ENCODE data around the gene PXN.
"Not testable (repeated sequence)": the region's sequence is repeated elsewhere in the genome, so short reads cannot be mapped to it uniquely, and the experiment has no call there.

The PXN gene

GRCh38 chr12:120209851-120210250 is 55.7 kb downstream of the PXN start:
- H3K27me3 Mint-ChIP-seq = no peaks in the 10 kb centered on the region
- no peak overlapping the region for H3K4me3 Mint-ChIP-seq
- no peak overlapping the region for H3K27ac Mint-ChIP-seq
- CTCF ChIA-PET = interaction anchor here (0.7 to 1.6 kb wide), 2 partner anchors 9 to 12 kb away, joined by 4 to 5 read pairs; partner anchors contain the start of gene RPLP0
- H3K36me3 Mint-ChIP-seq = peaks cover 37% of the 10 kb centered on the region
- no peak for DNase-seq
- H3K9me3 Mint-ChIP-seq = no peaks in the 10 kb centered on the region
- no peaks in the 10 kb centered on the region for H3K4me1 Mint-ChIP-seq

GRCh38 chr12:120207227-120207626 is 58.3 kb downstream of the PXN start:
- CTCF ChIA-PET = interaction anchor here (7.1 kb wide), 1 partner anchor 20 kb away, joined by 39 read pairs; no protein-coding TSS in a partner anchor
- H3K36me3 Mint-ChIP-seq = peaks cover 24% of the 10 kb centered on the region
- H3K27me3 Mint-ChIP-seq = no peaks in the 10 kb centered on the region
- H3K9me3 Mint-ChIP-seq = no peaks in the 10 kb centered on the region
- no peak overlapping the region for H3K27ac Mint-ChIP-seq
- peaks cover 5% of the 10 kb centered on the region for H3K4me1 Mint-ChIP-seq
- no peak overlapping the region for H3K4me3 Mint-ChIP-seq
- no peak for DNase-seq

- DNase-seq, H3K4me1 Mint-ChIP-seq, H3K27ac Mint-ChIP-seq, H3K9me3 Mint-ChIP-seq, H3K4me3 Mint-ChIP-seq, H3K27me3 Mint-ChIP-seq: not testable (repeated sequence)
- H3K36me3 Mint-ChIP-seq = peaks cover 20% of the 10 kb centered on the region
- CTCF ChIA-PET = interaction anchor here (7.1 kb wide), 1 partner anchor 20 kb away, joined by 39 read pairs; no protein-coding TSS in a partner anchor
Measured at GRCh38 chr12:120206781-120207180, 58.7 kb downstream of the PXN start.

GRCh38 chr12:120206228-120206627 is 59.3 kb downstream of the PXN start:
- H3K4me3 Mint-ChIP-seq = no peak overlapping the region
- H3K27me3 Mint-ChIP-seq = no peaks in the 10 kb centered on the region
- CTCF ChIA-PET = interaction anchor here (7.1 kb wide), 1 partner anchor 21 kb away, joined by 39 read pairs; no protein-coding TSS in a partner anchor
- no peak for DNase-seq
- no peak overlapping the region for H3K27ac Mint-ChIP-seq
- H3K9me3 Mint-ChIP-seq = no peaks in the 10 kb centered on the region
- H3K36me3 Mint-ChIP-seq = peaks cover 14% of the 10 kb centered on the region
- H3K4me1 Mint-ChIP-seq = peaks cover 8% of the 10 kb centered on the region

GRCh38 chr12:120204171-120204570 is 61.4 kb downstream of the PXN start:
- CTCF ChIA-PET = interaction anchor here (1.0 to 7.1 kb wide), 3 partner anchors 13 to 62 kb away, joined by 3 to 39 read pairs (median 6); partner anchors contain the start of gene PXN
- no peak overlapping the region for H3K4me3 Mint-ChIP-seq
- DNase-seq = no peak
- no peaks in the 10 kb centered on the region for H3K27me3 Mint-ChIP-seq
- H3K27ac Mint-ChIP-seq = no peak overlapping the region
- no peaks in the 10 kb centered on the region for H3K9me3 Mint-ChIP-seq
- H3K4me1 Mint-ChIP-seq = peaks cover 18% of the 10 kb centered on the region
- H3K36me3 Mint-ChIP-seq = peaks cover 26% of the 10 kb centered on the region

GRCh38 chr12:120200364-120200800 is 65.1 kb downstream of the PXN start:
- H3K4me1 Mint-ChIP-seq = peaks cover 49% of the 10 kb centered on the region
- peaks cover 40% of the 10 kb centered on the region for H3K36me3 Mint-ChIP-seq
- H3K9me3 Mint-ChIP-seq = no peaks in the 10 kb centered on the region
- peak overlapping the region; percentile 99 for H3K27ac Mint-ChIP-seq
- CTCF ChIA-PET = interaction anchor here (0.6 to 7.1 kb wide), 14 partner anchors 9 to 312 kb away, joined by 3 to 39 read pairs (median 6); partner anchors contain the start of genes PXN and RNU4-2
- peak overlapping the region; percentile 93 for H3K4me3 Mint-ChIP-seq
- no peaks in the 10 kb centered on the region for H3K27me3 Mint-ChIP-seq
- DNase-seq = no peak

- Mint-ChIP-seq H3K27ac (peak overlapping the region; percentile 99), H3K27me3 (no peaks in the 10 kb centered on the region), H3K36me3 (peaks cover 44% of the 10 kb centered on the region), H3K4me1 (peaks cover 55% of the 10 kb centered on the region), H3K4me3 (peak overlapping the region; percentile 93), H3K9me3 (no peaks in the 10 kb centered on the region)
- no peak for DNase-seq
- CTCF ChIA-PET = interaction anchor here (1.3 to 5.1 kb wide), 3 partner anchors 9 to 66 kb away, joined by 5 to 31 read pairs (median 6); partner anchors contain the start of gene PXN
Measured at GRCh38 chr12:120199595-120200306, 65.8 kb downstream of the PXN start.

GRCh38 chr12:120199025-120199424 is 66.5 kb downstream of the PXN start:
- peak overlapping the region; percentile 99 for H3K27ac Mint-ChIP-seq
- no peak for DNase-seq
- peaks cover 45% of the 10 kb centered on the region for H3K36me3 Mint-ChIP-seq
- CTCF ChIA-PET = interaction anchor here (1.3 to 5.1 kb wide), 2 partner anchors 29 to 66 kb away, joined by 6 to 31 read pairs; partner anchors contain the start of gene PXN
- peak overlapping the region; percentile 93 for H3K4me3 Mint-ChIP-seq
- H3K9me3 Mint-ChIP-seq = no peaks in the 10 kb centered on the region
- no peaks in the 10 kb centered on the region for H3K27me3 Mint-ChIP-seq
- H3K4me1 Mint-ChIP-seq = peaks cover 56% of the 10 kb centered on the region

- Mint-ChIP-seq H3K4me1 (peaks cover 61% of the 10 kb centered on the region), H3K27ac (no peak overlapping the region), H3K4me3 (no peak overlapping the region), H3K9me3 (no peaks in the 10 kb centered on the region), H3K27me3 (no peaks in the 10 kb centered on the region), H3K36me3 (peaks cover 49% of the 10 kb centered on the region)
- CTCF ChIA-PET = no interaction called here
- DNase-seq = no peak
Measured at GRCh38 chr12:120197542-120197887, 68.0 kb downstream of the PXN start.

GRCh38 chr12:120196817-120197541 is 68.6 kb downstream of the PXN start:
- H3K9me3 Mint-ChIP-seq = not testable (repeated sequence)
- H3K36me3 Mint-ChIP-seq = peaks cover 49% of the 10 kb centered on the region

GRCh38 chr12:120196363-120196762 is 69.2 kb downstream of the PXN start:
- Mint-ChIP-seq H3K4me3 (no peak overlapping the region), H3K36me3 (peaks cover 49% of the 10 kb centered on the region), H3K27me3 (no peaks in the 10 kb centered on the region), H3K4me1 (peaks cover 66% of the 10 kb centered on the region), H3K27ac (no peak overlapping the region), H3K9me3 (no peaks in the 10 kb centered on the region)
- DNase-seq = no peak
- CTCF ChIA-PET = interaction anchor here (0.9 to 1.8 kb wide), 2 partner anchors 32 to 69 kb away, joined by 6 to 7 read pairs; partner anchors contain the start of gene PXN

More at GRCh38 chr12:120196817-120197541, 68.6 kb downstream of the PXN start:
- H3K27me3 Mint-ChIP-seq, DNase-seq: not testable (repeated sequence)
- Mint-ChIP-seq H3K27ac (peak overlapping the region; percentile 37), H3K4me1 (peaks cover 62% of the 10 kb centered on the region), H3K4me3 (peak overlapping the region; percentile 31)
- CTCF ChIA-PET = interaction anchor here (1.8 kb wide), 1 partner anchor 31 kb away, joined by 7 read pairs; no protein-coding TSS in a partner anchor

GRCh38 chr12:120194534-120195395 is 70.8 kb downstream of the PXN start, which contains the start of gene GCN1:
GCN1 (minus strand) TSS chr12:120194715; CDS start chr12:120194697, 18 bp downstream.
- Mint-ChIP-seq H3K36me3 (peaks cover 42% of the 10 kb centered on the region), H3K4me1 (peaks cover 65% of the 10 kb centered on the region), H3K27me3 (no peaks in the 10 kb centered on the region), H3K4me3 (peak within 1 kb of the TSS; percentile 82), H3K27ac (peak within 1 kb of the TSS; percentile 94), H3K9me3 (no peaks in the 10 kb centered on the region)
- peak; percentile 90 for DNase-seq
- CTCF ChIA-PET = no interaction called here

- no peaks in the 10 kb centered on the region for H3K9me3 Mint-ChIP-seq
- H3K27ac Mint-ChIP-seq = peak overlapping the region; percentile 86
- CTCF ChIA-PET = no interaction called here
- peaks cover 36% of the 10 kb centered on the region for H3K36me3 Mint-ChIP-seq
- no peak for DNase-seq
- H3K4me3 Mint-ChIP-seq = peak overlapping the region; percentile 82
- peaks cover 59% of the 10 kb centered on the region for H3K4me1 Mint-ChIP-seq
- H3K27me3 Mint-ChIP-seq = no peaks in the 10 kb centered on the region
Measured at GRCh38 chr12:120194226-120194533, 71.3 kb downstream of the PXN start.

Data from activated naive CD4-positive, alpha-beta T cell treated with anti-CD3 and anti-CD28 coated beads, Interleukin-2, amount 10 ng/mL, durations not matched to agents 7 days and 5 days (primary cell).